OCI-LY1 (cell line): ENCODE results near the gene MAGI1.

Experiments used
- H2AFZ ChIP-seq: fragments of 200-600 bp; sonication (generic), shearing (Covaris generic); 2 replicates; pipeline ENCODE4 v1.6.0; 2014; ENCODE audit warnings: antibody characterized with exemption, mild to moderate bottlenecking, low read length
- H3F3A ChIP-seq: fragments of 200-600 bp; sonication (generic), shearing (Covaris generic); 2 replicates; pipeline ENCODE4 v1.6.0; 2014; ENCODE audit warnings: mild to moderate bottlenecking, antibody characterized with exemption, low read length, moderate library complexity; ENCODE audit not compliant: insufficient read depth
- H3K27ac ChIP-seq: fragments of 200-600 bp; sonication (generic); 2 replicates; pipeline ENCODE4 v1.5.1; 2014; ENCODE audit warnings: low read length, mixed run types, mild to moderate bottlenecking, low read depth; ENCODE audit not compliant: poor library complexity, severe bottlenecking
- H3K27me3 ChIP-seq: fragments of 200-600 bp; sonication (generic); 2 replicates; pipeline ENCODE4 v1.6.0; 2014; ENCODE audit warnings: antibody characterized with exemption, mild to moderate bottlenecking, low read length, moderate library complexity; ENCODE audit not compliant: insufficient read depth
- H3K36me3 ChIP-seq: fragments of 200-600 bp; sonication (generic); 2 replicates; pipeline ENCODE4 v1.6.1; 2014; ENCODE audit warnings: mild to moderate bottlenecking, antibody characterized with exemption, low read length, moderate library complexity, mixed read lengths; ENCODE audit not compliant: insufficient read depth
- H3K4me1 ChIP-seq: fragments of 200-600 bp; sonication (generic); 2 replicates; pipeline ENCODE4 v1.5.1; 2014; ENCODE audit warnings: mild to moderate bottlenecking, low read length, moderate library complexity; ENCODE audit not compliant: insufficient read depth, severe bottlenecking
- H3K4me2 ChIP-seq: fragments of 200-600 bp; sonication (generic), shearing (Covaris generic); 2 replicates; pipeline ENCODE4 v1.6.1; 2014; ENCODE audit warnings: low read length
- H3K4me3 ChIP-seq: fragments of 200-600 bp; sonication (generic); 2 replicates; pipeline ENCODE4 v1.5.1; 2014; ENCODE audit warnings: low read length, low read depth, mild to moderate bottlenecking, mixed read lengths; ENCODE audit not compliant: poor library complexity, severe bottlenecking
- H3K79me2 ChIP-seq: fragments of 200-600 bp; shearing (Covaris generic); 2 replicates; pipeline ENCODE4 v1.6.1; 2016; ENCODE audit warnings: mixed run types, low read length, mixed read lengths; ENCODE audit not compliant: insufficient read depth
- H3K9ac ChIP-seq: fragments of 200-600 bp; sonication (generic), shearing (Covaris generic); 2 replicates; pipeline ENCODE4 v1.6.1; 2014; ENCODE audit warnings: mild to moderate bottlenecking, low read length, mixed read lengths
- H3K9me2 ChIP-seq: fragments of 200-600 bp; sonication (generic), shearing (Covaris generic); 2 replicates; pipeline ENCODE4 v1.6.1; 2014; ENCODE audit warnings: low read depth, mild to moderate bottlenecking, low read length, mixed read lengths
- H3K9me3 ChIP-seq: fragments of 200-600 bp; shearing (Covaris generic); 2 replicates; pipeline ENCODE4 v1.6.1; 2014; ENCODE audit warnings: low read length, mixed read lengths
- H4K20me1 ChIP-seq: fragments of 200-600 bp; sonication (generic), shearing (Covaris generic); 2 replicates; pipeline ENCODE4 v1.6.0; 2016; ENCODE audit warnings: mild to moderate bottlenecking, low read length; ENCODE audit not compliant: insufficient read depth
- EZH2 ChIP-seq: fragments of 200-600 bp; sonication (generic), shearing (Covaris generic); IDR thresholded peaks from 2 replicates; pipeline ENCODE4 v1.8.0; 2017; ENCODE audit warnings: borderline replicate concordance, mixed run types, mild to moderate bottlenecking, antibody characterized with exemption, low read length, moderate library complexity, mixed read lengths
- TF ChIP-seq, protein P1 (sequence below): fragments of 200-600 bp; sonication (generic), shearing (Covaris generic); IDR thresholded peaks from 2 replicates; pipeline ENCODE4 v1.5.1; 2017; ENCODE audit warnings: mild to moderate bottlenecking, antibody characterized with exemption, low read length, moderate library complexity, mixed read lengths

Gene MAGI1

DNA sequence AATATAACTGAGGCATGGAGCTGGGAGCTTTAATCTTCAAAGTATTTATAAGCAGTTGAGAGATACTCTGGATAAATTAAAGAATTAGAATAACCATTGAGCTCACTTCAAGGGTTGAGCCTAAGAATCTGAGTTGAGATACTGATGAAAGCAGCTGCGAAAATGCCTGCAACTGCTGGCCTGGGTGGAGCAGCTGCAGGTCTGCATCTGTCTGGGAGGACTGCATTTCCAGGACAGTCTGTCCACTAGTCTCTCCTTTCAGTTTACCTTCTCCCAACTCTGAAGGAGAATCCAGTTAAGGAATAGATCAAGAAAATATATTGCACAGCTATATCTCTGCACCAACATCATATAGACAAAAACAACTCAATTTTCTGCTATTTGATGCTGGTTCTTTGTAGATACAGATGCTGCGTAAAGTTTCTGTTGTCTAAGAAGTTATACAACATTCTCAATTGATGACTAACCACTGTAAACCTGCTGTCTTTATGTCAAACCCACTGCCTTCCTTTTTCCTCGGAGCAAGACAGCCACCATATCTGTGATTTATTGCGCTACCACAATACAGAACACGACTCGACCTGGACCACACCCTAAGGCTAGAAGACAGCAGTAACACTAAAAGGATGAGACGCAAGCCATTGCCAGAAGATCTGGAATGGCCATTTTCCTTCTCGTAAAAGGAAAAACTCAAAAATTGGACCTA is 245.1 kb downstream of the MAGI1 start:
- Histone ChIP-seq H3K27ac (no peak overlapping the region), H3F3A (no peaks in the 10 kb centered on the region), H3K4me3 (no peak overlapping the region), H4K20me1 (no peaks in the 10 kb centered on the region), H3K9ac (no peak overlapping the region), H3K9me2 (no peaks in the 10 kb centered on the region), H2AFZ (no peak overlapping the region), H3K4me2 (no peak overlapping the region), H3K9me3 (no peaks in the 10 kb centered on the region), H3K36me3 (no peaks in the 10 kb centered on the region), H3K27me3 (no peaks in the 10 kb centered on the region), H3K79me2 (no peaks in the 10 kb centered on the region), H3K4me1 (no peaks in the 10 kb centered on the region)
- TF ChIP-seq, protein P1, sequence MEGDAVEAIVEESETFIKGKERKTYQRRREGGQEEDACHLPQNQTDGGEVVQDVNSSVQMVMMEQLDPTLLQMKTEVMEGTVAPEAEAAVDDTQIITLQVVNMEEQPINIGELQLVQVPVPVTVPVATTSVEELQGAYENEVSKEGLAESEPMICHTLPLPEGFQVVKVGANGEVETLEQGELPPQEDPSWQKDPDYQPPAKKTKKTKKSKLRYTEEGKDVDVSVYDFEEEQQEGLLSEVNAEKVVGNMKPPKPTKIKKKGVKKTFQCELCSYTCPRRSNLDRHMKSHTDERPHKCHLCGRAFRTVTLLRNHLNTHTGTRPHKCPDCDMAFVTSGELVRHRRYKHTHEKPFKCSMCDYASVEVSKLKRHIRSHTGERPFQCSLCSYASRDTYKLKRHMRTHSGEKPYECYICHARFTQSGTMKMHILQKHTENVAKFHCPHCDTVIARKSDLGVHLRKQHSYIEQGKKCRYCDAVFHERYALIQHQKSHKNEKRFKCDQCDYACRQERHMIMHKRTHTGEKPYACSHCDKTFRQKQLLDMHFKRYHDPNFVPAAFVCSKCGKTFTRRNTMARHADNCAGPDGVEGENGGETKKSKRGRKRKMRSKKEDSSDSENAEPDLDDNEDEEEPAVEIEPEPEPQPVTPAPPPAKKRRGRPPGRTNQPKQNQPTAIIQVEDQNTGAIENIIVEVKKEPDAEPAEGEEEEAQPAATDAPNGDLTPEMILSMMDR, result no peak
- no peak for TF ChIP-seq EZH2

DNA sequence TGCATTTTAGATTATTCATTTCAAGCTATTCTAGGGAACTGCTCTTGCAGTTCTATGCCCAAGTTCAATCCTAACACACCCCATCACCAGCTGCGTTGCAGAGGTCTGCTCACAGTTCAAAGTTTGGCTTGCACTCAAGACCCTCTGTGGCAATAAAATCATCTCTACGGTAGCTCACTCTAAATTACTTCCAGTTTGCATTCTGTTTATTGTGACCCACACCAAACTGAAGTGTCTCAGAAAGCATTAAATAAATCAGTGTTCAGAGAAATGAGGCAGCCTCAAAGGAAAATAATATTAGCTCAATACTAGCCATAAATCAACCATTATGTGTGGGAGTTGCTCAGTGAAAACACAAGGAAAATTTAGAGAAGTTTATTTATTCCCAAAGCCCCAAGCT is 250.3 kb downstream of the MAGI1 start:
- H3K4me2 ChIP-seq, result no peak overlapping the region
- no peak overlapping the region for H3K4me3 ChIP-seq
- no peaks in the 10 kb centered on the region for H3F3A ChIP-seq
- no peaks in the 10 kb centered on the region for H3K9me2 ChIP-seq
- H2AFZ ChIP-seq, result no peak overlapping the region
- H3K79me2 ChIP-seq, result no peaks in the 10 kb centered on the region
- no peaks in the 10 kb centered on the region for H4K20me1 ChIP-seq
- H3K9ac ChIP-seq, result no peak overlapping the region
- H3K36me3 ChIP-seq, result no peaks in the 10 kb centered on the region
- no peaks in the 10 kb centered on the region for H3K4me1 ChIP-seq
- no peaks in the 10 kb centered on the region for H3K27me3 ChIP-seq
- TF ChIP-seq, protein P1, result no peak
- TF ChIP-seq EZH2, result no peak
- no peak overlapping the region for H3K27ac ChIP-seq
- no peaks in the 10 kb centered on the region for H3K9me3 ChIP-seq

DNA sequence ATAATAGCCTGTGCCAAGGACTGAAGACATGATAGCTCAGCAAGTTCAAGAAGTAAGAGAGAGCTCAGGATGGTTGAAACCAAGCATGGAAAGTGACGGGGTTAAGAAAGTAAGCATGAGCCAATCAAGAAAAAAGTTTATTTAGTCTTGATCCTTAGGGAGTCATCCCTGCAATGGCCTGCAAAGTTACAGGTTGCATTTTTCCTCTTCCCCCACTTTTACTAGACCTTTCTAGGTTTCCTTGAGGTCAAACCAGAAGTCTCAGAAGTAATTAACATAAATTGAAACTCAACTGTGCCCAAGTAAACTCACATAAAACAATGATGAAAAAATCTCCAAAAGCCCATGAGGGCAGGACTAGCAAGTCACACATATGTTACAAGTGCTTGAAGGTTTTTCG is 250.9 kb downstream of the MAGI1 start:
- Histone ChIP-seq H3K4me1 (no peaks in the 10 kb centered on the region), H3K27ac (no peak overlapping the region), H4K20me1 (no peaks in the 10 kb centered on the region), H3F3A (no peaks in the 10 kb centered on the region), H3K27me3 (no peaks in the 10 kb centered on the region), H3K36me3 (no peaks in the 10 kb centered on the region), H3K9me2 (no peaks in the 10 kb centered on the region), H3K9me3 (no peaks in the 10 kb centered on the region), H2AFZ (no peak overlapping the region), H3K4me2 (no peak overlapping the region), H3K79me2 (no peaks in the 10 kb centered on the region), H3K4me3 (no peak overlapping the region), H3K9ac (no peak overlapping the region)
- TF ChIP-seq, protein P1, result no peak
- no peak for TF ChIP-seq EZH2
